KG1 (cell line): ENCODE results near the gene LYPD6.

ENCODE experiments used
- DNase-seq: peaks from one replicate; lab custom pipeline; 2025; lab: John Stamatoyannopoulos, UW

The LYPD6 gene

GRCh38 chr2:149353421-149353820 is 23.0 kb downstream of the LYPD6 start:
- no peak for DNase-seq

DNA sequence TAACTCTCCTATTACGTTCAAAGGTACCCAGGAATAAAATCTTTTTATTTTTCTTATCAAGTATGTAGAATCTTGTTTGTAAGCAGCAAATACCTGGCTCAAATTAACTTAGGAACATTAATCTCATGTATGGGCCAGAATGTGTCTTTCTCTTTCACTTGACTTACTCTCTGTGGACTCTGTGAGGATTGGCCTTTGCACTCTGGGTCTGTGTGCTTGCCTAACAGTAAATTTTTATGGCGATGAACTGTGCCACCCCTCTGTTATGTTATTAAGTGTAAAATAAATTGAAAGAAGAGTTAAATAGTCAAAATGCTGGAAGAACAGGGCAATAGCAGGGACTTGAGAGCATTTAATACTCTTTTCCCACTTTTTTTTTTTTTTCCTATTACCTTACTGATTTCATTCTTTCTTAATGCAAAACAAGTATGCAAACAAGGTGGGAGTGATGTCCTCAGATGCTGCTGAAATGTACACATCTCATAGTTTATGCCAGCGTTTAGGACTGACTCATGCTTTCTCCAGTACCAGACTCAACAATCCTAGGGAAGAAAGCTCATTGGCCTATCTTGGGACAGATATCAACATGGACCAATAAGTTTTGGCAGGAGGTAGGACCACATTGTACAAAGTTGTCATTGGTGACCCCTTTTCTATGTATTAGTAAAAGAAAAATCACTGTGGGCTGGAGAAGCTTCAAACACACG is 25.5 kb downstream of the LYPD6 start:
- no peak for DNase-seq

DNA sequence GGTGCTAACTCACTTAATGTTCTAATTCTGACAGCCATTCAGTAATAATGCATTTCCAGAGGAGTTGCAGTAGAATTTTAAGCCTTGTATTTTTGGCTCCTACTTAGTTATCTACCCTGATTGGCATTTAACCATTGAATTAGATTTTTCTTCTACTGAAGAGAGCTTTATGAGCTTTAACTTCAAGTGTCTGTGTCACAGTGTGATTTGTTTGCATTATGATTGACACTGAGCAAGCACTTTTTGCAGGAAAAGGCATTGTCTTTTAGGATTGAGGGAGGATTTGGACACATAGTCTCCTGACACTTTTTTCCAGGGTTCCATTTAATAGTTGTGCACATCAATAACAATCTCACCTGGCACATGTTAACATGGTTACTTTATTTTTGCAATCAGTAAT is 26.7 kb downstream of the LYPD6 start:
- no peak for DNase-seq

GRCh38 chr2:149360106-149360505 is 29.7 kb downstream of the LYPD6 start:
- DNase-seq: no peak

GRCh38 chr2:149363958-149364357 is 33.6 kb downstream of the LYPD6 start:
- DNase-seq: no peak

DNA sequence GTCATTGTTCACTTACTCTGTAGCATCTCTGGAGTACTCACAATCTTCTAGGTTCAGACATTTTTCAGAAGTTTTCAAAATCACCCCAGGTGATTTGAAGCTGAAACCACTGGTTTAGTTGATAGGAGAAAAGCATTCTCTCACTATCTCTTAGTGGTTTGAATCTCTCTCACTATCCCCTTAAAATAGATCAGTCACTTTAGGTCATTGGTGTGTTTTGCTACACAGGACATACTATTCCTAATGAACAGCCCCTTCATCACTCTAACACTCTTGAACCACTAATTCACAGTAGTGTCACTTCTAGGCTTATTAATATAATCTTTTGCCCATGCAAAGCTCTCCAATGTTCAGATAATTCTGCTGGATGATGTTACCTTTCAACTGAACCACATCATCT is 34.5 kb downstream of the LYPD6 start:
- DNase-seq: no peak

- no peak for DNase-seq
These were observed 35.7 kb downstream of the LYPD6 start for GRCh38 chr2:149365931-149366583.

DNA sequence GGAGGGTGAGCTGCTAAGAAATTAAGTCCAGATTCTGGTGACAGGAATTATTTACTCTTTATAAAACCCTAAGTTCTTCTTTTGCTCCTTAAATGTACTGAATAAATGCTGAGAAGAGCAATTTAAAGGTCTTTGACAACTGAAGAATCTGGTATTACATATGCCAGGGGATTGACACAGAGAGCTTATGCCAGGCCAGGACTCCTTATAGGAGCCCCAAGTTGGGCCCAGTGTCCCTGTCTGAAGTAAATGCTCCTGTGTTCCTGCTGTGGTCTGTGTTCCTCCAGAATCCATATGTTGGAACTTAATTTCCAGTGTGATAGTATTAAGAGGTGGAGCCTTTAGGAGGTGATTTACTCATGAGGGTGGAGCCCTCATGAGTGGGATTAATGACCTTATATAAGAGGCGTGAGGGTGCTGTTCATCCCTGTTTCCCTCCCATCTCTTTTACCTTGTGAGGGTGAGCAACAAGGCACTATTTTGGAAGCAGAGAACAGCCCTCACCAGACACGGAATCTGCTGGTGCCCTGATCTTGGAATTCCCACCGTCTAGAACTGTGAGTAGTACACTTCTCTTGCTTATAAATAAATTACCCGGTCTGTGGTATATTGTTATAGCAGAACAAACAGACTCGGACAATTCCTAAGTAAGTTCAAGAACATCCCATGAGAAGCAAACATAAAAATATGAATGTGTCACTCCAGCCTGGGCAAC is 39.8 kb downstream of the LYPD6 start:
- DNase-seq: no peak

- DNase-seq: no peak
These were observed 41.1 kb downstream of the LYPD6 start for GRCh38 chr2:149371476-149371875.

DNA sequence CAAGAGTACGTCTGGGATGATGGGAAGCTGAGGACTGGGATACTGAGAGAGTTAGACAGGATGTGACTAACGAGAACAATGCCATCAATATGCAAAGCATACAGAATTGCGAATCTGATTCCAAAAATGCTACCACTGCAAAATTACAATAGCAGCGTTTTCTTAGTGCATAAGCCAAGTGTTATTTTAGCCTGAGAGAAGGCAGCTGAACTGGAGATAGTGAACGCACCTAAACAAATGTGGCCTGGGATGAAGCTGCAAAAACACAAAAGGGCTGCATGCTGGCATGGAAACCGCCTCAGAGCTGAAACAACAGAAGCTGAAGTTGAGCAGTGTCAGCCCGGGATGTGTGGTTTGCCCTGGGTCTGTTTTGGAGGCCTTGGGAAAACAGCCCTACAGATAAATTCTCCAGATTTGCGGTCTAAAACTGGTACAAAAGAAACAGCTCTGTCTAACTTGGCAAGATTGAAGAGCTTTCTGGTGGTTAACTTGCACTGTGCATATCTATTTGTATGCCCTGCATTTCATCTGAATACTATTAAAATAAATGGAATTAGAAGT is 45.5 kb downstream of the LYPD6 start:
- DNase-seq: no peak

DNA sequence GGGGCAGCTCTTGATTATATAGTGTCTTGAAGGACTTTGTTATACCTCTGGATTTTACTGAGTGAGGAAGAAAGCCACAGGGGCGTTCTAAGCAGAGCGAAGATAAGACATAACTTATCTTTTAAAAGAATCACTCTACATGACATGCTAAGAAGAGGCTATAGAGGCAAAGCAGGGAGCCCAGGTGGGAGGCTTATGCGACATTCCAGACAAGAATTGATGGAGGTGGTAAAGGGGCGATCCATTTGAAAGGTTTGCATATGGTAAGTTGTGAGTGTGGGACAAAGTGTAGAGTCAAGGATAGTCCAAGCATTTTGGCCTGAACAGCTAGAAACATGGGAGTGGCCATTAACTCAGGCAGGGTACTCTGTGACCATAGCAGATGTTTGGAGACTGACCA is 49.8 kb downstream of the LYPD6 start:
- DNase-seq: no peak

DNA sequence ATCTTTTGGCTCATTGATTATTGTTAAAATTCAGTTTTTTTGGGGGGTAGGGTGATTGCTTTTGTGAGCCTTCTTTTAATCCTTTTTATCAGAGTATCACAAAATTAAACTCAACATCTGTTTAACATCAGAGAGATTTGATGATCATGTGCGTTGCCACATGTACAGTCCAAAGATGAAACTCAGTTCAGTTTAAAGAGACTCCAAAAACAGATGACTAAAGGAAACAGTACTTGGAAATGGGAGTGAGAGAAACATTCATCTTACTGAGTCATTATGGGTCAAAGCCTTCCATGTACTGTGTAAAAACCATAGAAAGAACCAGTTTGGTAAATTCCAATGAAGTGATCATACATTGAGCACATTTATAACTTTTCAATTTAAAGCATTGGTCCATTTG is 53.0 kb downstream of the LYPD6 start:
- DNase-seq: no peak

GRCh38 chr2:149385350-149385749 is 55.0 kb downstream of the LYPD6 start:
- no peak for DNase-seq

- no peak for DNase-seq
These were observed 57.0 kb downstream of the LYPD6 start for GRCh38 chr2:149387411-149387810.

- DNase-seq: no peak
These were observed 57.9 kb downstream of the LYPD6 start for GRCh38 chr2:149388120-149388816.

DNA sequence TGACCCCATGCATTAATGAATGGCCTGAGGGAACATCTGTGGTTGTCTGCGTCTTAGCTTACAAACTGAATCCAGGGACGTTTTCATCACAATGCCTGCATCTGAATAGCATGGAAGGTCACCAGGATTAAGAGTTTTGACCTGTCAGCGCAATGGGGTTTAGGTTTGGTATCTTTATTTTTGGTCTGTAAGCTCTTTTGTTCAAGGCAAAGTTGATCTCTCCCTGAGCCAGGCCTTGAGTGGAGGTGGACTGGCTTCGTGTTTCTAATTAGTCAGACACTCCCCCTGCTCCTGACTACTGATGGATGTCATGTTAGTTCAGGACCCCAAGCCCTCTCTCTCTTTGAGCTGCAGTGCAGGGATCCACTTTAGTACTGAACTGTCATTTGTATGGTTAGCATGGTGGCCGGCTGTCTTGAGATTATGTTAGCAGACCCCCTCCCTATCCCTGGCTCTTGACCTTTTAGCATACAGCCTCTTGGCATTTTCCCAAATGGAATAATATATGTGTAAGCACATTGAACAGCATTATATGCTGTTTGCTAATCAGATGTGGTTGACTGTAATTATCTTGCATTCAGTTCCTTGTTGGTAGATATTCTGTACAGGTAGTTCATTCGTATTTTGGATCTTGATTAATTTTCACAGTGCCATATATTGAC is 59.2 kb downstream of the LYPD6 start:
- no peak for DNase-seq

DNA sequence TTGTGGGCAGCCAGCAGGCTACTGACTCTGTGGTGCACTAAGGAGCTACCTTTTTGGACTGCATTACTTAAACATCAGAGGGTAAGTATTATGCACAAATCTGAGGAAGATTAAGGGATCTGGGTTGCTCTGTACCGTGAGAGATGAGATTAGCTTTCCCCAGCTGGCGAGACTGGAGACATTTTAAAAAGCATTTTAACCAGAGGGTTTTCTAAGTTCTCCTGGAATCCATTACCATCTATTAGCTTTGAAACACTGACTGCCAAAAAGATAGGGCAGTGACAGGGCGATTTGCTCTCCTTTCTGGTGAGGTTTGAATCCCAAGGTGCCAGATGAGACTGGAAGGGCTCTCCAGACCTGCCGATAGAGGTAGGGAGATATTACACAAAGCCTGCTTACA is 63.2 kb downstream of the LYPD6 start:
- DNase-seq: no peak

- no peak for DNase-seq
These were observed 64.5 kb downstream of the LYPD6 start for GRCh38 chr2:149394864-149395263.

GRCh38 chr2:149399934-149400615 is 69.7 kb downstream of the LYPD6 start:
- no peak for DNase-seq

DNA sequence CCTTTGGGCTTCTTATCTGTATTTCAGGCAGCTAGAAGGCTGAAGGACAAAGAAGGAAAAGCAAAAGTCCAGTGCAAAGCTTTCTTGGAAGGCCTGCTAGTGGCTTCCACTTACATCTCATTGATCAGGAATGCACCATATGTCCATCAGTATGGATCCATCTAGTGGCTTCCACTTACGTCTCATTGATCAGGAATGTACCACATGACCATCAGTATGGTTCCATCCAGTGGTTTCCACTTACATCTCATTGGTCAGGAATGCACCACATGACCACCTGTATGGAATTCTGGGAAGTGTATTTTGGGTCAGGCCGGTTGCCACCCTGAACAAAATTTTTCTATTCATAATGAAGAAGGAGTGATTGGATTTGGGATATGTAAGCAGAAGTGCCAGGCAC is 70.6 kb downstream of the LYPD6 start:
- DNase-seq: no peak

DNA sequence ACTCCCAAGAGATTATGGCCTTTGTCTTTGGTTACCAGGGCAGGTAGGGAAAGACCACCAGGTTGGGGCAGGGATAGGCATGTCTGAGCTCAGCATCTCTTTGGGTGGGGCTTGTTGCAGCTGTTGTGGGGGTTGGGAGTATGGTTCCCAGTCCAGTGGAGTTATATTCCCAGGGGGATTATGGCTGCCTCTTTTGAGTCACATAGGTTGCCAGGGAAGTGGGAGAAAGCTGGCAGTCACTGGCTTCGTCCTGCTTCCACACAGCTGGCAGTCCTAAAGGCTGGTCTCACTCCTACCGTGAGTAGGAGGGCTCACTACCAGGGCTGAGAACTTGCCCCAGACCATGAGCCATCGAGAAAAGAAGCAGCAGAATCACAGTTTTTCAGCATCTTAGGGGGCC is 79.1 kb downstream of the LYPD6 start:
- no peak for DNase-seq
